GM18508 (cell line): ENCODE measurements around the gene NMT1.

Experiments used
- ATAC-seq: cut with Tn5 transposase; IDR thresholded peaks from one replicate; pipeline ENCODE4 v1.9.1; 2021; ENCODE audit warnings: moderate number of reproducible peaks; ENCODE audit not compliant: insufficient read depth, unreplicated experiment

Gene NMT1

DNA sequence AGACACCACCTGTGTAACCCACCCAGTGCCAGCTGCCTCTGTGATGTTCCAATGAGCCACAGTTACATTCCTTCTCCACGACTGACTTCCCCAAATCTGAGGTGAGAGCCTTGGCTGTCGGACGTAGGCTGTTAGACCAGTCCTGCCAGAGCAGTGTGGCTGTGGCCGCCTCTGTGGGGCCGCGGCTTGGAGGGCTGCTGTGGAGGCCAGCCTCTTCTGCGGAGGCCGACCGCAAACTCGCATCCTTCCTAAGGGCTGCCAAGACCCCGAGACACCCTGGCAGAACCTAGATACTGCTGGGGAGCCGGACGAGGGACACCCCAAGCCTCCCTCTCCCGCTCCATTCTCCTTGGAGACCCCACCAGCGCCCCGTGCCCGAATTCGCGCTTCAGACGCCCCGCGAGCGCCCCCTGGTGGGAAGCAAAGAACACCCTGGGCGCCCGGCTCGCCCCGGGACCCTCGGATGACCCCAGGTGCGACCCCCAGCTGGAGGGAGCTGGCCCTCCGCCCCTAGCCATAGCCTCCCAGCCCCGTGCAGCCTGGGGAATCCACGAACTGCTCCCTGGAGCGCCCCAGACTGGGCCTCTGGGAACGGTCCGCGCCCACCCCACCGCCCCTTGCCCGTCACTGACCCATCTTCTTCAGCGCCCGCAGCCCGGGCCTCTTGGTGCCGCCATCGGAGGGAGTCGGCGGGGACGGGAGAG, 70.7 kb downstream of the NMT1 start:
- ATAC-seq = no peak

DNA sequence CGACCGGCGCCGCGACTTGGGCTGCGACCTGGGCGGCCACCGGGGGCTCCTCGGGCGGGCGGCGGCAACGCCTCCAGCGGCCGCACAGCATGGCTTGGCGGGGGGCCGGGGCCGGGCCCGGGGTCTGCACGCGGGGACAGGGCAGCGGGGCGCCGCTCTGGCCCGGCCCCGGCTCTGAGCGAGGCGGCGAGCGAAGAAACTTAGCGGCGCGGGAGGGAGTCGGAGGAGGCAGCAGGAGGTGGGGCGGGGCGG, 71.1 kb downstream of the NMT1 start, which contains the start of gene PLCD3:
Gene PLCD3, minus strand, starts transcription at position 196 of the 252 bp plus-strand sequence. Its CDS starts 105 bp downstream, at position 91.
- ATAC-seq = no peak

DNA sequence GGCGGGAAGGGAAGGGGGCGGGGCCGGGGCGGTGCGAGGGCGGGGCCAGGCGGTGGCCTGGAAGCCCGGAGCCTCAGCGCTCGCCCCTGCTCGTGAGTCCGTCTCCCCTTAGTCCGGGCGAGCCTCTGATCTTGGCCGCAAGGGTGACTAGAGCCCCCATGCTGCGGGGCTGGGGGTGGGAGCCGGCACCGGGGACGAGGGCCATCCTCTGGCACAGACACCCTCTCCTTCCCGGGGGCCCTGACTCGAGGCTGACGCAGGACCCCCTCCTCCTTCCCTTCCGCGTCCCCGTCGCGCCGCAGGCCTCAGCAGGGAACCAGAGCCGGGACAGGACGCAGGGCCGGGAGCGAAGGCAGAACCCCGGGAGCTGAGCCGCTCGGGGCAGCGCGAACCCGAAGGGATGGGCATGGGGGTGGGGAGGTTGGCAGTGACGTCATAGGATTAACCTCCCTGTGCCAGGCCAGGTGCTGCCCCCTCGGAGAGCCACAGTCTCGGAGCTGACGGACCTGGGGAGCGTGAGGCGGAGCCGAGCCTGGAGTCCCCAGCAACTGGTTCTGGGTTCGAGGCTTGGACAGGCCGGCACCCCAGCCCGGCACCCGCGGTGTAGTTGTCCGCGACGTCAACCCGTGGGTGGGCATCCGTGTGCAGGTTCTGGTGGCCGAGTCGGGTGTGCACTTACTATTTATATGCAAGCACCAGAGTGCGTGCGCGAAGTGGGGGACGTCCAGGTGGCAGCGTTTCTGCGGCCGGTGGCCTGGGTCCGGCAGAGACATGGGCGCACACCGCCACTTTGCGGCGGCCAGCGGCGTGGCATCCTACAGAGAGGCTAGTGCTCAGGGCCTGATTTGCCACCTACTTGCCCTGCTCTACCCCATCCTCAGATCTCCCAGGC, 71.7 kb downstream of the NMT1 start:
- no peak for ATAC-seq

DNA sequence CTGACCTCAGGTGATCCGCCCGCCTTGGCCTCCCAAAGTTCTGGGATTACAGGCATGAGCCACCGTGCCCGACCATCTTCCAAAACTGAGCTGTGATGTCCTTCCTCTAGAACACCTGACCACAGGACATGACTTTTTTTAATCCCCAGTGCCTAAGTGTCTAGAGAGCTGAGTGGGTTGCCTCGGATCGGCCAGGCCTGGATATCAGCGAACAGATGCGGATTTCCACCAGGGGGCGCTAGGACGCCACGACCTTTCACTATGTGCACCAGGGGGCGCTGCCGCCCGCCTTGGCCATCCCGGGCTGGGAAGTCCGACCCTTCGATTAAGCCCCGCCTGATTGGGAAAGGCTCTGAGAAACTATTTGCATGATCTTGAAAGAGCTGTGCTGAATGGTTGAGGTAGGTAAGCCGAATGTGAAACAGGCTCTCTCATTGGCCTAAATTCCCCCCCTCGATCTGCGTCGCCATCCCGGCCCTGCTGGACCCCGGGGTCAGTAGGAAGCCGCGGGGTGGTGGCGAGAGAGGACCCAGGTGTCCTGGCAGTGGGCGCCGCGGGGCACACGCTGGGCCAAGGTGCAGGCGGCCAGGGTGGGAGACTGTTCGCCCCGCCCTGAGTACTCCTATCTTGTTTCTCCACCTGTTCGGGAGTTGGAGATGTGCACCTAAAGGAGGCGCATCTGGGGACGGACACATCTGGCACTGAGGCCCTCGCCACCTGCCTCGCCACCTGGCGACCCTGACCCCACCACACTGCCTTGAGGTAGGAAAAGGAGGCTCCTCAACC, 74.3 kb downstream of the NMT1 start, which contains the start of gene ACBD4:
Gene ACBD4, plus strand, starts transcription at position 496 of the 786 bp plus-strand sequence. CDS start 458 bp downstream, outside the sequence.
- ATAC-seq = peak; percentile 72

DNA sequence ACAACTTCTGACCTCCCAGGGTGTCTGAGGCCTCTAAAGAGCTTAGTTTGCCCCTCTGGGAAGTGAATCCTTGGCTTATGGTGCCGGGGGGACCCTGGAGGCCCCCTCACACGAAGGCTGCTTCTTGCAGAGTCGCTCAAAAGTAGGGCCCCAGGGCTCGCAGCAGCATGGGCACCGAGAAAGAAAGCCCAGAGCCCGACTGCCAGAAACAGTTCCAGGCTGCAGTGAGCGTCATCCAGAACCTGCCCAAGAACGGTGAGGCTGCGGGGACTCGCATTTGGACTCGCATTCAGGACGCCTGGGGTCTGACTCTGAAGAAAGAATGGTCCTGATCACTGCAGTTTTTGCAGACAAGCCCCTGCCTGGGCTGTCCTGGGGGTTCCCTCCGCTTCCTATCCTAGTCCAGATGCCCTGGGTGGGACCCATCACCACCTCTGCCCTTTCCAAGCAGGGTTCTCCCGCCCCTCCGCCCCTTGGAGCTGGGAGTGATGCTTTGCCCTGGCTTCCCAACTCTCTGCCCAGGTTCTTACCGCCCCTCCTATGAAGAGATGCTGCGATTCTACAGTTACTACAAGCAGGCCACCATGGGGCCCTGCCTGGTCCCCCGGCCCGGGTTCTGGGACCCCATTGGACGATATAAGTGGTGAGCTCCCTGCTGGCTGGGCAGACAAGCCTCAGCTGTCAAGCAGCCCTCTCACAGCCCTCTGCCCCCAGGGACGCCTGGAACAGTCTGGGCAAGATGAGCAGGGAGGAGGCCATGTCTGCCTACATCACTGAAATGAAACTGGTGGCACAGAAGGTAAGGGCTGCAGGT, 75.1 kb downstream of the NMT1 start:
- ATAC-seq = no peak

DNA sequence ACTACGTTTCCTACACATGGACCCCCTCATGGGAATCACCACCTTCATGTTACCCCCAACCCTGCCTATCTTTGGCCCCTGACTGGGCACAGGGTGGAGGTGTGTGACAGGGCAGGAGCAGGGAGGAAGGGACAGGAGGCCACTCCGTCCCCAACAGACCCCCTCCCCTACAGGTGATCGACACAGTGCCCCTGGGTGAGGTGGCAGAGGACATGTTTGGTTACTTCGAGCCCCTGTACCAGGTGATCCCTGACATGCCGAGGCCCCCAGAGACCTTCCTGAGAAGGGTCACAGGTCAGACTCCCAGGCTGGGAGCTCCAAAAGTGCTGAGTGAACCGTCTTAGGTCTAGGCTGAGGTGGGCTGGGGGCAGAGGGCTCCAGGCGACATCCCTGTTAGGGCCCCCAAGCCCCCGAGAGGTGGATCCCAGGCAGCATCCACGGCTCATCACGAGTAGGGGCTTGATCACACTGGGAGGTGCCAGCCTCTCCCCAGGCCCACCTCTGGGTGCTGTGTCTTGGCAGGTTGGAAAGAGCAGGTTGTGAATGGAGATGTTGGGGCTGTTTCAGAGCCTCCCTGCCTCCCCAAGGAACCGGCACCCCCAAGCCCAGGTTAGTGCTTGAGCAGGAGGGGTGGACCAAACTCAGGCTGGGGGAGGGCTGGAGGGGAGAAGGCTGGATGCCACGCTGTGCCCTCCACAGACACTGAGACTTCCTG, 75.9 kb downstream of the NMT1 start:
- no peak for ATAC-seq

DNA sequence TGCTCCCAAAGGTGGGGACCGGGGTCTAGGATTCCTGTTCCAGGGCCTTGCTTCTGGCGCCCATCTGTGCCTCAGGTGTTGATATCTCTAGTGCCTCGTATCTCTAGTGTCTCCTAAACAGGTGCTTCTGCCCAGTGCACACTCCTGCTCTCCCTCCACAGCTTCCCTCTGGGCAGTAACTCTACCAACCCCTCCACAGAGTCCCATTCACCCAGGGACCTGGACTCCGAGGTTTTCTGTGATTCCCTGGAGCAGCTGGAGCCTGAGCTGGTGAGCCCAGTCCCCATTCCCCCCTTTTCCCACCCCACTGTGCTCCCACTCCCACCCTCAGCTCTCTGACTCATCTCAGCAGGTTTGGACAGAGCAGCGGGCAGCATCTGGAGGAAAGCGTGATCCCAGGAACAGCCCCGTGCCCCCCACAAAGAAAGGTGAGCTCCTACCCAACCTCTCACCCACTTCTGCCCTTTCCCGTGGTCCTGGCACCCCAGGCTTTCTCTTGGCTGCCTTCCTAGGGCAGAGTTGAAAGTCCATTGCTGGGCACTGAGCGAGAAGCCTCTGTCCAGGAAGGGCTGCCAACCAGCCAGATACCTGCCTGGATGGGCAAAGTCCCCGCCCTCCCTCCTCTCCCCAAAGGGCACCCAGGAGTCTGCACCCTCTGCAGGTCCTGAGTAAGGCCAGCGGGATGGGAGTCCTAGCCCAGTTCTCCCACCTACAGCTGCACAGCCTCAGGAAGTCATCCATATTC, 76.6 kb downstream of the NMT1 start:
- no peak for ATAC-seq

DNA sequence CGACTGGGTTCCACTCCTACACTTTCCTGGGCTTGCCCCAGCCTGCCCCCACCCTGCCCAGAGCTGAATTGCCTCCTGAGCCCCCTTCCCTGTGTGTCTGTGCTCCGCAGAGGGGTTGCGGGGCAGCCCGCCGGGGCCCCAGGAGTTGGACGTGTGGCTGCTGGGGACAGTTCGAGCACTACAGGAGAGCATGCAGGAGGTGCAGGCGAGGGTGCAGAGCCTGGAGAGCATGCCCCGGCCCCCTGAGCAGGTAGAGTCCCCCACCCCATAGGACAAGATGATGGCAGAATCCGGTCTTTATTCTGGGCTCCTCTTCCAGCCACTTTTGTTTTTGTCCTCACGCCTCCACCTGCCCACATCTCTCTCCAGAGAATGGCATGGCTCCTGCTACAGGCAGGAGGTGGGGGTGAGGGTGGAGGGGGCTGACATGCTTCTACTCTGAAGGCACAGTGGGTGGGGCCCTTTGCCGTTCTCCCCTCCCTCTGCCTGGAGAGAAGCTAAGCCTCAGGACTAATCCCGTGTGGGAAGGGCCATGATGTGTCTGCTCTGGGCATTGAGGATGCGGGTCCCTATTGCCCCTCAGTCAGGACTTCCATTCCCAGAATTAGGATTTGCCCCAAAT, 77.9 kb downstream of the NMT1 start:
- ATAC-seq = no peak

DNA sequence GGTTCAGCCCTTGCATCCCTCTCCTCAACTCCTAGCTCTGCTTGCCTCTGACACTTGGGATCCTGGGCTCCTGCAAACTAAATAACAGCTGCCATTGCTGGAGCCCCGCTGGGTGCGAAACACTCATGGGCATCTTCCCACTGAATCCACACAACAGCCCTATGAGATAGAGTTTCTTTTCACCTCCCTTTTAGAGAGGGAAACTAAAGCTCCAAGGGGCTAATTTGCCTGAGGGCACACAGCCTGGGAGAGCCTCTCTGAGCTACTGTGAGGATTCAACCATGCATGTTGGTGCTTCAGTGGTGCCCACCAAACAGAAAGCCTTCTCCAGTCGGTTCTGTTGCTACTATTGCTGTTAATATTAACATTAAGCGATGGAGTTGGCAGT, 78.4 kb downstream of the NMT1 start:
- ATAC-seq = no peak

DNA sequence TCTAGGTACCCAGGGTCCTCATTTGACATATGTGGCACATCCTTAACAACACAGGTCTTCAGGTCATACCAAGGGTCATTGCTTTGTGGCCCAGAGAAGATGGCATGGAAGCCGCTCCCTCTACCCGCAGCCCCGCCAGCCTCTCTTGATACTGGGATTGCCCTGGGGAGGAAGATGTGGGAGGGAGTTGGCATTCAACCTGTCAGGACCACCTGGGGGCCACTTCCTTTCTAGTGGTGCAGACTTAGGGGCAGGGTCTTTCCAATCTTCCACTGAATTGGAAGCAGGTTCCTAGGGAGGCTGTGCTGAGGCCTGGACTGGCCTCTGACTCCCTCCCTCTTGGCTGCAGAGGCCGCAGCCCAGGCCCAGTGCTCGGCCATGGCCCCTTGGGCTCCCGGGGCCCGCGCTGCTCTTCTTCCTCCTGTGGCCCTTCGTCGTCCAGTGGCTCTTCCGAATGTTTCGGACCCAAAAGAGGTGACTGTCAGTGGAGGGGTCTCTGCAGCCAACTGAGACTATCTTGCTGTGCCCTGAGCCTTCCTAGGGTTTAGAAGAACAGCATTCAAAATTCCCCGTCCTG, 82.1 kb downstream of the NMT1 start:
- ATAC-seq = no peak

DNA sequence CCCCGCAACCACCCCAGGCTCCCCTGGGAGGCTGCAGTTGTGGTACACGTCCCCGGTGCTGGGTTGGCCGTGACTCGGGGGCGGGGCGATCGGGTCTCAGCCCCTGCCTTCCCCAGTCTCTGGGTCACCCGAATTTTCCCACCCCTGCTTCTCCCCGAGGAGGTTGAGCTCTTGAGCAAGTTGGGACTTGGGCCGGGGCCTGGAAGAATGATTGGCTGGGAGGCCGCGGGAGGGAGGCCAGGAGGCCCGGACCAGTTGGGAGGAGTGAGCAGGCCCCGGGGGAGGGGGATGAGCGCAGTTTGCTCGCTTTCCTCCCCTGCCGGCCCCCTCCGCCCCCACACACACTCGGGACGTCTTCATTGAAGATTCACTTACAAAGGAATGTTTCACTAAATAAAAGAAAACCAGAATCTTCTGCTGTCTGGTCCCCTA, 82.7 kb downstream of the NMT1 start:
- no peak for ATAC-seq

DNA sequence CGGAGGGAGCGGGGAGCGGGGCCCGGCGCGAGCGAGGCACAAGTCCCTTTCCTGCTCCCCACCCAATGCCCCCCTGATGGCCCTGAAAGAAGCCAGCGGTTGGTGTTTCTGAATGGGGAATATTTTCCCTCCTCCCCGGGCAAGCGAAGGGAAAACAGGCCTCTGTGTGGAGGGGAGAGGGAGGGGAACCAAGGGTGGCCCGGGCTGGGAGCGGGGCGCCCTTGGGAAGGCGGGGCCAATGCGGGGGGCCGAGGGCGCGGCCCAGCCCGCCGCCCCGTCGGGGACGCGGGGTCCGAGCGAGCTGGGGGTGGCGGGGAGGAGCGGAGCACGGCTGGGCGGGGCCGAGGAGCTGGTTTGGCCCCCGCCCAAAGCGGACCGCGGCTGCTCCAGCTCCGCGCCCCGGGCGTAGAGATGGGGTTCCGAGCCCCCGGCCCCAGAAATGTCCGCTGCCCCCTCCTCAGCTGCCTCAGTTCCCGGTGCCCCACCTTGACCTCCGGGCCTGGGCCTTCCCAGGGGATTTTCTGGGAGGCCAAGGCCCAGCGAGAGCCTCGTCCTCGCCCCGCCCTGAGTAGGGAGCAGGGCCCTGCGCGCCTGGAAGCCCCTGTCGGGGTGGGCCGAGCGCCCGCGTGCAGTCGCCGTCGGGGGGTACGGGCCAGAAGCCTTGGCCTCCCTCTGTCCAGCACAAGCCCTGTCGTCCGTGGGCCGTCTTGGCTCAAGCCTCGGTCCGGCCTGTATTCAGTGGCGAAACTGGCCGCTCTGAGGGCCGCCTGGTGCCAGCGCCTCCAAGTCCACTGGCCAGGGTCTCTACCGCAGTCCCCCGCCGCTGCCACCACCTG, 83.3 kb downstream of the NMT1 start:
- ATAC-seq = no peak

DNA sequence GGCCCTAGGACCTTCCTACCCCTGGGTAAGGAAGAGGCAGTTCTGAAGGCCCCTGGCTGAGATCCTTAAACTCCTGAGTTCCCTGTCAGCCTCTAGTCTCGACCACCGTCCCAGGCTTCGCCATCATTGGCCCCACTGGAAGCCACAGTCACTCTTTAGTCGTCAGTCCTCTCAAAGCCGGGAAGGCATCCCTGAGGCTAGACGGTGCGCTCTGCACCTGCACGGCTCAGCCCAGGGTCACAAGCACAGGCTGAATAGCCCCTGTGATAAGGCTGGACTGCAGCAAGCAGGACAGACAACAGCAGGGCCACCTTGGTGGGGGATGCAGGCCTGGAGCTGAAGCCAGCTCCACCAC, 83.9 kb downstream of the NMT1 start:
- no peak for ATAC-seq

DNA sequence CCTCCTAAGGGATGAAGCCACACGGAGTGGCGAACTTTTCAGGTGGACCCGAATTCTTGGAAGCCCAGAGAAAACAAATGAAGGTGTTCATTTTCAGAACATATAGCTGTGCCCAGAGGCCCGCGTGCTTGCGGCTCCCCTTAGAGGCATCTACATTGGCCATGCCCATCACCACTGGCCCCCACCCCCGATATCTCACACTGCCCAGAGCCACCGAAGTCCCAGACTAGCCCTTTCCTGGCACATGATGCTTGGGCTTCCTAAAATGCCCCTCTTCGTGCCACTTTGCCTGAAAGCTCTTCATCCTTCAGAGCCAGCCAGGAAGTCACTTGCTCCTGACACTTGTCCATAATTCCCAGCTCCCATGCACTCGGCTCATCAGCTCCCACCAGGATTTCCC, 85.0 kb downstream of the NMT1 start:
- ATAC-seq = no peak

DNA sequence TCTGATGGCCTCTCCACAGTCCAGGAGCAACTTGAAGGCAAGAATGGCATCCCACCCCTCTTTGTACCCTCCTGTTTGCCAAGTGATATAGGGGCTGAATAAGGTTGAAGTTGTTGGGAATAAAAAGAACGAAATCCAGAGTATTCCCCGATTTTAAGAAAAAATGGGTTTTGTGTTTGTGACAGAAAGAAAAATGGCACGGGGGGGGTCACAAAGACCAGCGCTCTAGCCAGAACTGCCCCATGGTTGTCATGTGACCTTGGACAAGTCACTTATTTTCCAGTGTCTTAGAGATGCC, 85.4 kb downstream of the NMT1 start:
- ATAC-seq = no peak

DNA sequence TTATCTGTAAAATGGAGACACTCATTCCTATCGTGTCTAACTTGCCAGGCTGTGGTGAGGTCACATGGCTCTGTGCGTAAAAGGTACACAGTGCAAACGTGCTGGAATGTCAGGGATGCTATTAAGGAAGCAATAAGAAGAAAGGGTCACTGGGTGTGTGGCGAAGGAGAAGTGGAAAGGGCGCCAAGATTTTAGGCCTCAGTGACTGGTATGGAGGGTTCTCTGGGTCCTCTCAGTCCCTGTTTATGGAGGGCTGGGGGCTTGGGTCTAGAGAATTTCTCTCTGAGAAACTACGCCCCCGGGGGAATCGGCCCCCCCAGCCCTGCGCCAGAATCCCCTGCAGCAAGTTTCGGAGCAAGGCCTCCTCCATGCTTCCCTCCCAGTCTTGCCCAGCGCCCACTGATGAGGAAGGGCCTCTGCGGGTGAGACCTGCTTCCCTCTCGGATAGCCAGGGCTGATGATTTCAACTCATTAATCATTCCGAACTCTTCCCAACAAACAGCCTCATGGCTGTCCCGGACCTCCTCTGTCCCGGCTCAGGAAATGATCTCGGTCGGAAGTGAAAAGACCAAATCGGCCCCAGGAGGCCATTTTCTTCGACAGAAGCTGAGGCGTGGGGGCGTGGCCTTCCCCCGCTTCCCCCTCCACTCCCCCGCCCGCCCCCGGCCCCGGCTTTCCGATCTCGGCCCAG, 85.9 kb downstream of the NMT1 start:
- no peak for ATAC-seq
